GM10248 (cell line): Measurements from ENCODE around the gene HERC3.

Experiments
- CTCF ChIA-PET: fragments of 300-600 bp; sonication (Branson Sonifier 250); formaldehyde crosslinking; extraction: SDS; loops from one replicate; lab custom pipeline; 2021; ENCODE audit warnings: antibody characterized with exemption; lab: Yijun Ruan, JAX
- POLR2A ChIA-PET: fragments of 350-650 bp; sonication (Branson Sonifier 250); formaldehyde crosslinking; extraction: SDS; loops from one replicate; lab custom pipeline; 2020; ENCODE audit warnings: antibody characterized with exemption; lab: Yijun Ruan, JAX
- DNase-seq: peaks from one replicate; pipeline ENCODE4 v3.0.0; 2012; ENCODE audit errors: extremely low spot score
- CTCF ChIP-seq: IDR thresholded peaks from 2 replicates; pipeline ENCODE4 v1.5.1; 2012; ENCODE audit warnings: mild to moderate bottlenecking, low read depth; ENCODE audit errors: extremely low read depth, missing control alignments, control extremely low read depth

Gene HERC3

GRCh38 chr4:88614058-88614457 is 21.8 kb downstream of the HERC3 start:
- DNase-seq: no peak
- CTCF ChIA-PET: interaction anchor here (2.0 to 3.0 kb wide), 2 partner anchors 16 to 45 kb away, joined by 5 to 8 read pairs; no protein-coding TSS in a partner anchor
- no peak for TF ChIP-seq CTCF
- POLR2A ChIA-PET: no interaction called here

DNA sequence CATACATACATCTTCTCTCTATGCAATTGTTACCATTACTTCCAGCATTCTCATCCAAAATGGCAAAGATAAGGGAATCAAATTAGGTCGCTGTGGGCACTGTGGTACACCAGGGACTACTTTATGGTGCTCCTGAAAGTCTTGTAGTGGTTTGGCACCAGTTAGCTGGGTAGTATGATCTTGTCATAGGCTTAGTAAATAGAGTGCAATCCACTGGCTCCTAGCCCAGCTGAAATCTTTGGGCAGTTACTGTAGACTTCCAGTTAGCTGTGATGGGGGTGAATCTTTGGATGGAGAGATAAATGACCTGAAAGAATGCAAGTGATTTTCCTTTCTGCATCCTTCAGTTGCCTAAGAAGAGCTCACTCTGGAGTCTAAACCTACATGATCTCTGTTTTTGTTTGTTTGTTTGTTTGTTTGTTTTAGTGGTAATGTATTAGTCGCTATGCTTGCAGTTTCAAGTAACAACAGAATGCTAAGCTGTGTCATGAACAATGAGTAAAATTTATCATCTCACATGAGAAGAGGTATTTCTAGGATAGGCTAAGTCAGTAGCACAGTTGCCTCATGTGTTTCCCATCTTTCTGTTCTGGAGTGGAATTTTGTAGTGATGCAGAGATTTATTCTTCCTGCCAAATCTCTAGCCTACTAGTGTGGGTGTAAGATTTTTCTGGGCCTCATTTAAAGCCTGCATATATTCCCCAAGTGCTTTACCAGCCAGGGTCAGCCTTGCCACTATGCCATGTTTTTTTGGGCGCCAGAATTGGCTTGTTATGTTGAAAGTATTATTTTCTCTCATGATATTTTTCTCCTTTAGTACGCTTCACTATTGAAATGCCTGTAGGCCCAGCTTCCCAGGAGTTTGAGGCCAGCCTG is 24.2 kb downstream of the HERC3 start:
- ChIA-PET POLR2A (no interaction called here), CTCF (no interaction called here)
- DNase-seq: no peak
- TF ChIP-seq CTCF: no peak

GRCh38 chr4:88618782-88619485 is 26.7 kb downstream of the HERC3 start:
- no peak for TF ChIP-seq CTCF
- ChIA-PET POLR2A (no interaction called here), CTCF (interaction anchor here (2.1 kb wide), 1 partner anchor 12 kb away, joined by 7 read pairs; no protein-coding TSS in a partner anchor)
- no peak for DNase-seq

GRCh38 chr4:88619971-88620370 is 27.7 kb downstream of the HERC3 start:
- CTCF ChIA-PET: interaction anchor here (1.1 kb wide), 1 partner anchor 10 kb away, joined by 3 read pairs; no protein-coding TSS in a partner anchor
- POLR2A ChIA-PET: no interaction called here
- DNase-seq: no peak
- no peak for TF ChIP-seq CTCF

- DNase-seq: no peak
- ChIA-PET CTCF (no interaction called here), POLR2A (no interaction called here)
Observed at GRCh38 chr4:88621763-88622327, 29.6 kb downstream of the HERC3 start.

More at GRCh38 chr4:88621763-88622327, 29.6 kb downstream of the HERC3 start:
- TF ChIP-seq CTCF: no peak
